COLO668 (cell line): Measurements from ENCODE around the gene ZDHHC11.
"Not testable (repeated sequence)": the region's sequence is repeated elsewhere in the genome, so short reads cannot be mapped to it uniquely, and the experiment has no call there.

ENCODE experiments used
- DNase-seq: peaks from one replicate; lab custom pipeline; 2025; ENCODE audit not compliant: unreplicated experiment; lab: John Stamatoyannopoulos, UW

Gene ZDHHC11

GRCh38 chr5:845676-846601, 4.8 kb downstream of the ZDHHC11 start:
- not testable (repeated sequence) for DNase-seq

GRCh38 chr5:845031-845675, 5.6 kb downstream of the ZDHHC11 start:
- DNase-seq, result not testable (repeated sequence)

GRCh38 chr5:844426-844825, 6.4 kb downstream of the ZDHHC11 start:
- DNase-seq, result not testable (repeated sequence)

DNA sequence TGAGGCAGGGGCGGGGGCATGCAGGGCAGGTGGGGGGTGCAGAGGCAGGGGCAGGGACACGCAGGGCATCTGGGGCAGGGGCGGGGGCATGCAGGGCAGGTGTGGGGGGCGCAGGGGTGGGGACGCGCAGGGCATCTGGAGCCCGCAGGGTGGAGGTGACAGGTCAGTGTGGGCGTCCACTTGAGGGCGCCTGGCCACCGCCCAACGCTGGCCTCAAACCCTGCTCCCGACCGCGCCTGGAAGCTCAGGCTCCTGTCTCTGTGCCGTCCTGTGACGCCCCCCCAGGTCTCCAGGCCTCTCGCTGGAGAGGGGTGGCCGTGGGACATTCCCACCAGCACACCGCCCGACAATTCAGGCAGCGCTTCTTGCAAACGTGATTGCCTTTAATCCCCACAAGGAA, 6.9 kb downstream of the ZDHHC11 start:
- DNase-seq, result not testable (repeated sequence)

DNA sequence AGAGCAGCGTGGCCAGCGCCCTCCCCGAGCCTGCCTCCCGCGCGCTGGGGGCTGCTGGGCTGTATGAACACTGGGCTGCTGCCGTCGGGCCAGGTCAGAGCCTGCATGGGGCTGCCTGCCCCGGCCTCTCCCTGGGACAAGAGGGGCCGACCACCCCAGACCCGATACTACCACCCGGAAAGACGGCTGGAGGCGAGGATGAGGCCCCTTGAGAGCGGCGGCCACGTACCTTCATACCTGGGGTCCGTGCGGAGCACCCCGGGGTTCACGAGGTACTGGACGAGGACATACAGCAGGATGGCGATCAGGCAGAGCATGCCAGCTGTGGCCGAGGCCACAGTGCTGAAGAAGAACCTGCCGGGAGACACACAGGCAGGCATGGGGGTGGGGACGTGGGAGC, 7.4 kb downstream of the ZDHHC11 start:
- not testable (repeated sequence) for DNase-seq

GRCh38 chr5:842402-843221, 8.2 kb downstream of the ZDHHC11 start:
- not testable (repeated sequence) for DNase-seq

- DNase-seq, result not testable (repeated sequence)
Measured at GRCh38 chr5:841531-842401, 9.0 kb downstream of the ZDHHC11 start.

- DNase-seq, result not testable (repeated sequence)
Measured at GRCh38 chr5:840974-841435, 9.8 kb downstream of the ZDHHC11 start.

- not testable (repeated sequence) for DNase-seq
Measured at GRCh38 chr5:840118-840973, 10.4 kb downstream of the ZDHHC11 start.

- not testable (repeated sequence) for DNase-seq
Measured at GRCh38 chr5:838431-838851, 12.3 kb downstream of the ZDHHC11 start.

DNA sequence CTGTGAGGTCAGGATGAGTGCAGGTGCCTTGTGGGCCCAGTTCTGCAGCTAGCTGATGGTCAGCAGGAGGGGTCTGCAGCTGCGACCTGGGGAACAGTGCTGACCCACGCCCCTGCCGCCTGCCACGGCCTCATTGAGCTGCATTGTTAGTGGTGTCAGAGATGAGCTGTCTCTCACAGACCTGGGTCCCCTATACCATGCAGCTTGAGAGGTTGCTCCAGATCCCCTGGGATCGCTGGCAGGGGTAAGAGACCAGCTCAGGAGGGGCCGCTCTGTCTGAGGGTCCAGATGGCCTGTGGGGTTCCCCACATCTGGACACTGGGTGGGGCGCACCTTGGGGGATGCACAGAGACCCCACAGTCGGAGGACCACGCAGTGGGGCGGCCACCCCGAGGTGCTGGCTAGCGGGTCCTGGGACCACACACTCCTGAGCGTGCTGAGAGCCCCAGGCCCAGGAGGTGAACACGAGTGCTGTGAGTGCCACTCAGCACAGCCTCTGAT, 13.1 kb downstream of the ZDHHC11 start:
- not testable (repeated sequence) for DNase-seq

GRCh38 chr5:835933-836612, 14.7 kb downstream of the ZDHHC11 start:
- DNase-seq, result not testable (repeated sequence)

DNA sequence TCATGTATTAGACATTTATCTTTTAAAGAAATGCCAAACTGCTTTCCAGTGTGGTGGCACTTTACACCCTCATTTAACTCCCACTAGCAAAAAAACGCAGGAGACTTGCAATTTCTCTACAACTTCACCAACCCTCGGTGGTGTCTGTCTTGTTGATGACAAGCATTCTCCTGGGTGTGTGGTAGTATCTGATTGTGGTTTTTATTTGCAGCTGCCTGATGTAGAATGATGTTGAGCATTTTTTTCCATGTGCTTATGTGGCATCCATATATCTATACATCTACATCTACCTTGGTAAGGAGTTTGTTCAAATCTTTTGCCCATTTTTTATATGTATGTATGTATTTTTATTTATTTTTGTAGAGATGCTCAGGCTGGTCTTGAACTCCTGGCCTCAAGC, 16.8 kb downstream of the ZDHHC11 start:
- DNase-seq, result not testable (repeated sequence)

- not testable (repeated sequence) for DNase-seq
Measured at GRCh38 chr5:828194-828593, 22.6 kb downstream of the ZDHHC11 start.

DNA sequence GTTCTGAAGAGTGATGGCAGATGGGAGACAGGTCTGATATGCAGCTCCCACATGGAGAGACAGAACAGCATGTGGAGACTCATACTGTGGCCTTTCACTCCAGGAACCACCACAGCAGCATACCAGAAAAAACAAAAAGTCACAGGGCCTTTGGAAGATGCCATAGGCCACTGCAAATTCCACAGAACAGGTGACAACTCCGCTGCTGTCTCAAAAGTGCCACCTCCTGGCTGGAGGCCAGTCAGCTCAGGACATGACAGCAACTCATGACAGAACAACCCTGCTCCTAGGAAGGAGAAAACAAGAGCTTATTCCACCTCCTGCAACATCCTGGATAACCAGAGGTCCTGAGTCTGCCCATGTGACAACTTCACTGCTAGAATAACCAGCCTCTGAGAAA, 25.2 kb downstream of the ZDHHC11 start:
- peak; percentile 51 for DNase-seq

DNA sequence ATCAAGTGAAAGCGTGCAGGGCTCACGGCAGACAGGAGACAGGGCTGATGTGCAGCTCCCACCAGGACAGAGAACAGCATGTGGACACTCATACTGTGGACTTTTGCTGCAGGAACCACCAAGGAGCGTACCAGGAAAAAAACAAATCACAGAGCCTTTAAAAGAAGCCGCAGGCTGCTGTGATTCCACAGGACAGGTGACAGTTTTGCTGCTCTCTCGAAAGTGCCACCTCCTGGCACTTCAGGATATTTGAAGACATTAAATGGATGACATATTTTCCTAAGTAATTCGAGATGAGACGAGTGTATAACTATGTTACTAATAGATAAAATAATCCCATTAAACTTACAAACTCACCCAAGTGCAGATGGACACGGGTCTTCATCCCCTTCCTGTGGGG, 29.3 kb downstream of the ZDHHC11 start:
- no peak for DNase-seq

DNA sequence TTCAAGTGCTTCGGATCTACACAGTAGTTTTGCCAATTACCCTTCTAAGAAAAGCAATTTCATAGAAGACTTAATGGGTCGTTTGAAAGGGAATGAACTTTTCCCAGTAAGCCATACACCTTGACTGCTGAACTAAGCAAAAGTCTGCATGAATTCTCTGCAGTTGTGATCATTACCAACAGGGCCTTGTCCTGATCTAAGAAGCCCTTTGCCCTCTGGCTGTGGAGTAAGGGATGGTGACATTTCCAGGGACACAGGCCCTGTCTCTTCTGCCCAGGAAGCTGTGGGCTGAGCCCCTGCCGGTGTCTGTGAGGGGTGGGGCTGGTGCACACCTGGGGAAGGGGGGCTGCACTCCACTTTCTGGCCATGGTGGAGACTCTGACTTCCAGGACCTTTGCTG, 30.5 kb downstream of the ZDHHC11 start:
- no peak for DNase-seq

DNA sequence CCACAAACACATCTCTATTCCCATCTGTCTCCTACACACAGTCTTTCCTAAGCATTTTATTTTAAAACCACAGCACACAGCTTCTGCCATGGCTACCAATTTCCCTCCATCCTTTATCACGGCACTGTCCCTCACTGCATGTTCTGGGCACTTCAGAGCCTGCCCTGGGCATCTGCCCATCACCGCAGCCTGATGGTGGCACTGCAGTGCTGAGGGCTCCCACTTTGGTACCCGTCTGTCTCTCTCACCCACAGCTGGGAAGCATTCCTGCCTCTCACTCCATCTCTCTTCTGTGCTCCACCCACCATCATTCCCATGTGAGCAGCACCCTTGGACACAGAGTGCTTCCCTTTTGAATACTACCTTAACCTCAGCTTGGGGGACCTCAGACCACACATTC, 31.7 kb downstream of the ZDHHC11 start:
- DNase-seq, result no peak
